GM21390 (cell line): ENCODE results near the gene PEAR1.

Experiments used
- ATAC-seq: cut with Tn5 transposase; IDR thresholded peaks from one replicate; pipeline ENCODE4 v1.9.1; 2021; ENCODE audit not compliant: unreplicated experiment

PEAR1 gene

DNA sequence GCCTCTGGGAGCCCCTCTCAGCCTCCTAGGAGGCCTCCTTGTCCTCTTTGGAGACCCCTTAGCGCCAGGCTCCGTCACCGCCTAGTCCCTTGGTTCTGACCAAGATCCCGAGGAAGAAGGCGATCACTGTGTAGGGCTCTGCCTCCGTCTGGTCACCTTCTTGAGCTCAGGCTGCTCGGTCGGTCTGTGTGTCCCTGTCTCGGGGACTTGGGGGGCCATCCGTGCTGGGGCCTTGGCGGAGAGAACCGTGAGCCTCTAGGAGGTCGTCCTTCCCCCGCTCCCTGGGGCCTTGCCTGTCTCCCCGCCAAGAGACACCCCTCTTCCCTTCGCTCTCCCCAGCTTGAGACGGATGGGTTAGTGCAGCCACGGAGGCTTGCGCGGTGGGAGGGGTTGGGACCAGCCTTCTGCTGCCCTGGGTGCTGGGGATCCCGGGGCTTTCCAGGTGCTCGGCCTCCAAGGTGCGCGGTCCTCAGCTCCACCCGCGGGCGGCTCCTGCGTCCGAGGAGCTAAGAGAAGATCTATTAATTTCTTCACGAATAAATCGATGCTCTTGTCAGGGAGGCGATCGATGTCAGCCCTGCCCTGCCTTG, 33.9 kb upstream of the PEAR1 start:
- no peak for ATAC-seq

DNA sequence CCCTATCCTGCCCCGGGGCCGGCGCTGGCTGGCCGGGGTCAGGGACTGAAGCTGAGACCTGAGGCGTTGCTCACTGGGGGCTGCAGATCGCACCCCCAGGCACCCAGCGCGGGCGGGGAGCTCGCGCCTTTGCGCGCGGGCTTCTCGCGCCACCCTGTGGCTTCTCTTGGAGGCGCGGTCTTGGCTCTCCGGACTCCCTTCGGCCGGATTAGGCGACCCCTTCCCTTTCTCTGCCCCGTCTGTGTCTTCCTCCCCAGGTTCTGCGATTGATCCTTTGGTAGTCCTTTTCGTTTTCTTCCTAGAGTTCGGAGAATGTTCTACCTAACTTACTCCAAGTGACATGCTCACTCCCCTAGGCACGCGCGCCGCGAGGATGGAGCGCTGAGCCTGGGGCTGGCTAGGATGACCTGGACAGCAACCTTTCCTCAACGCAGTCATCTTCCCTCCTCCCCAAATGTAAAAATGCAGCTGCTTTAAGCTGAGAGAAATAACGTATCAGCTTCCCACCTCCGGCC, 33.3 kb upstream of the PEAR1 start:
- ATAC-seq: no peak

DNA sequence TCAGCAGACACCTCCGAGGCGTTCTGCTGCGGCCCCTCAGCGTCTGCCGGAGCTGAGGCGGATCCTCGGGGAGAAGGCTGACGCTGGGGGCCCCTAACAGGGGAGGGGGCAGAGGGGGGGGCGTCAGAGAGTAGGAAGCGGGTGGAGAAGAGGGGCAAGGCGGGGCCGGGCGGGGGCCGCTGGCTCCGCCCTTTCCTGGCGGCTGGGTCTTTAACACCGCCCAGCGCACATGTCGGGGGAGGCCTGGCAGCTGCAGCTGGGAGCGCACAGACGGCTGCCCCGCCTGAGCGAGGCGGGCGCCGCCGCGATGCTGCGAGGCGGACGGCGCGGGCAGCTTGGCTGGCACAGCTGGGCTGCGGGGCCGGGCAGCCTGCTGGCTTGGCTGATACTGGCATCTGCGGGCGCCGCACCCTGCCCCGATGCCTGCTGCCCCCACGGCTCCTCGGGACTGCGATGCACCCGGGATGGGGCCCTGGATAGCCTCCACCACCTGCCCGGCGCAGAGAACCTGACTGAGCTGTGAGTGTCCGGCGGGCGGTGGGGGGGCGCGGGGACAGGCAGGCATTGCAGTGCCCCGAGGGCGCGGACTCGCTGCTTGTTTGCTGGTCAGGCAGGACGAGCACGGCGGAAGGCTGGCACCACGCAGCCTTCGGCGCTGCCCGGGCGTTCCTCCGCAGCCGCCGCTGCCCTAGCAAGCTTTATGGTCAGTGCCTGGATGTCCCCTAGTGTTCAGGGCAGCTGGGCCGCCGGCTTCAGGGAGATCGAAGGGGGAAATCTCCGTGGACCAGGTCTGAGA, 32.7 kb upstream of the PEAR1 start, which contains the start of gene NTRK1:
NTRK1 (plus strand) TSS at position 238 of the 796 bp plus-strand sequence; CDS start at position 308, 70 bp downstream.
- peak; percentile 53 for ATAC-seq

DNA sequence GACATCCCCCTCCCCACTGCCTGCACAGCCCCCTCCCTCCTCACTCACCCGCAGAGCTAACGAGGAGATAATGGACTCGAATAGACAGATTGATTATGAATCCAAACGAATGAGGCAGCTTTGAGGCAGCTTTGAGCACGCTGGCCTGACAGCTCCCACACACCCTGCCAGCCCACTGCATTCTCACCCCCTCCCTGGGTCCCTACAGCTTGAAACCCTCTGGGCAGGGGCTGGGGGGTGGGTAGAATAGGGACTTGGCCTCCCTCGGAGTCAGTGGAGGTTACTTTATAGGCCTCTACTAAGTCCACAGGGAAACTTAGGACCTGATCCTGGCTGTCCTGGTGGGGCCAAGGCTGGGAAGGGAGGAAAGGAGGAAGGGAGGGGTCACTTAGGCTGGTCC, 30.9 kb upstream of the PEAR1 start:
- ATAC-seq: no peak

DNA sequence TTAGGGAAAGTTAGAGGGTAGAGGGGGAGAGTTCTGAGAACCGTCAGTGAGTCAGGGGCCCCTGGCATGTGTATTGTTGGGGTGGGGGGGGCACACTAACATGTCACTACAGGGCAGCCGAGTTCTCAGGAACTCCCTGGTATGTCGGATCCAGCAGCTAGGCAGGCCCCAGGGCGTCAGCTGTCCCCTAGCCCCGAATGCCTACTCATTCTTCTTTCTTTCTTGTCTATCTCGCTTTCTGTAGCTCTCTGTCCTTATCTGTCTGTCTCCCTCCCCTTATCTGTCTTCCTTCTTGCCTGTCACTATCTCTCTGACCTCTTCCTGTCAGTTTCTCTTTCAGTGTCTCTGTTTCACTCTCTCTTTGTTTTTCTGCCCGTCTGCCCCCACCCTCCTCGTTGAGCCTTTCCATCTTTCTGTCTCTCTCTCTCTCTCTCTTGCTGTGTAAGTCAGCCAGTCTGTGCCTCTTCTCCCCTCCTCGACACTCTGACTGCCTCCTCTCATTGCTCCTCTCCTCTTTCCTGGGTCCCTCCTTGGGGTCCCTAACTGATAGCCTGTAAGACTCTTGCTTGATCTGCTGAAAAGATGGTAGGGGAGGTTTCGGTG, 30.4 kb upstream of the PEAR1 start:
- no peak for ATAC-seq

DNA sequence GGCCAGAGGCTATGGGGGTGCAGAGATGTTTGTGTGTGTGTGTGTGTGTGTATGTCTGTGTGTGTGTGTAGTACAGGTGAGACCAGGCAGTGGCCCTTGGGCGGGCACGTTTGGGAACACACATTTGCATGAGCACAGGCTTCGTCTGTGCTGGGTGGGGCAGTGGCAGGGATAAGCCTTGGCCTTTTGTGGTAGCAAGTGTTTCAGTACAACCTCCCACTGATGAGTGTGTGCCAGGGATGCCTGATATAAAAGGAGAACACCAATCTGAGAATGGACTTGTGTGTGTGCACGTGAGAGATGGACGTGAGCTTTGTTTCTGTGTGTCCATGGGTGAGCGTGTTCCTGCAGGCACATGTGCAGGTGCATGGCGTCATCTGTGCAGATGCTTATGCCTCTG, 29.9 kb upstream of the PEAR1 start:
- ATAC-seq: no peak

DNA sequence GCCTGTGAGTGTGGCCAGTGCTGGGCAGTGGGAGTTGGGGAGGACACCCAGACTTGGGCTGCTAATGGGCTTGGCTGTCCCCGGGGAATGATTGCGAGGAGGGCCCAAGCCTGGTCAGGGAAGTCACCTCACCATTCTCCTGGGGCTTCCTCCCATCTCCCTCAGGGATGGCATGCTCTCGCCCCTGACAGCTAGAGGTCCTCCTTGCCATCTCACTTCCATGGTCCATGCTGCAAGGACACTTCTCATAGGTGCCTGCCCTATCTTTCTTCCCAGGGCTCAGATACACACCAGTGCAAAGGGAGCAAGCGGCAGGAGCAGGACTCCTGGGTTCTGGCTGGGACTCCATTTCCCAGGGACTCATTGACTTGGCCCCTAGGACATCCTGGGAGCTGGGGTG, 28.7 kb upstream of the PEAR1 start:
- ATAC-seq: no peak

DNA sequence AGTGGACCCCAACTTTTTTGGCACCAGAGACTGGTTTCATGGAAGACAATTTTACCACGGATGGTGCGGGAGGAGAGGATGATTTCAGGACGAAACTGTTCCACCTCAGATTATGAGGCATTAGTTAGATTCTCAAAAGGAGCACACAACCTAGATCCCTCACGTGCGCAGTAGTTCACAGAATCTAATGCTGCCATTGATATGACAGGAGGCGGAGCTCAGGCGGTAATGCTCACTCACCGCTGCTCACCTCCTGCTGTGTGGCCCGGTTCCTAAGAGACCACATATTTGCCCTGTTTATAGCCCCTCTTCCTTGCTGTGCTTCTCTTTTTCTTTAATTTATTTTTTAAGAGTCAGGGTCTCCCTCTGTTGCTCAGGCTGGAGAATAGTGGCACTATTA, 28.3 kb upstream of the PEAR1 start:
- no peak for ATAC-seq

DNA sequence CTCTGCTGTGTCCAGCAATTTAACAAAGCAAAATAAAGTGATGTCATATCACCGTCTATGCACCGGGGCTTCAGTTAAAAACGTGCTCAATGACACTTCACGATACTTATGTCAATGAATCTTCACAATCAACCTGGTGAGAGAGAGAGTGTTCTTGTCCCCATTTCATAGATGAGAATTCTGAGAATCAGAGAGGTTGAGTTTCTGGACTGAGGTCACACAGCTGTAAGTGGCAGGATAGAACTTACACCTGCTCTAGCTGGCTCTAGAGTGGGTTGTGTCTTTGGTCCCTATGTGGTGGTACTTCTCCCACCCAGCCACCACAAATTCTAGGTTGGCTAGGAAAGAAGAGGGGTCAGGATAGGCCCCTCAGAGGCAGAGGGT, 27.7 kb upstream of the PEAR1 start:
- no peak for ATAC-seq

DNA sequence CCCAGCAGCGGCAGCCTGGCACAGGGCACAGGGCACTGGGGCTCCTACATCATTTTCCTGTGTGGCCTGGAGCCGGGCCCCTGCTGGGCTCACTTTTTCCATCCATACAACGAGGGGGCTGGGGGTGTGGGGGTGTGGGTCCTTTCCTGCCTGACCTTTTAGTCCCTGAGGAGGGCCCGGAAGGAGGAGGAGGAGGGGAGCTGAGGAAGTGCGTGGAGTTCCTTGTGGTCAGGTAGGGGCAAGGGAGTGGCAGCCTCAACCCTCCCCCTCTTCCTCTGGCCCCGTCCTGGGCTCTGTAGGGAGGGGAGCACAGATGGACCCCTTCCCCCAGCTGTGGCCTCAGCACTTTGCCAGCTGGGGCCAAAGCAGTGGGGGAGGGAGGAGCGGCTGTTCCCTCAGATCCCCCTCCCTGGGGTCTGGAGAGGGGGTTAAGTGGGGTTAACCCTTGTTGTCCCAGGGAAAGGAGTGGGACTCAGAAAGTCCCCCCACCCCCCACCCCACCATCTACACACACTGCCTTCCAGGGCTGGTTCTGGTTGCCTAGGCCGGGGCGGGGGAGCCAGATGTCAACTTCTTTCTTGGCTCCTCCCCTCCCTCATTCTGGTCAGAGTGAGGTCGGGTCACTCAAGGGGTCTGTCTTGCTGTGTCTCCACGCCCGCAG, 27.1 kb upstream of the PEAR1 start:
- ATAC-seq: no peak

DNA sequence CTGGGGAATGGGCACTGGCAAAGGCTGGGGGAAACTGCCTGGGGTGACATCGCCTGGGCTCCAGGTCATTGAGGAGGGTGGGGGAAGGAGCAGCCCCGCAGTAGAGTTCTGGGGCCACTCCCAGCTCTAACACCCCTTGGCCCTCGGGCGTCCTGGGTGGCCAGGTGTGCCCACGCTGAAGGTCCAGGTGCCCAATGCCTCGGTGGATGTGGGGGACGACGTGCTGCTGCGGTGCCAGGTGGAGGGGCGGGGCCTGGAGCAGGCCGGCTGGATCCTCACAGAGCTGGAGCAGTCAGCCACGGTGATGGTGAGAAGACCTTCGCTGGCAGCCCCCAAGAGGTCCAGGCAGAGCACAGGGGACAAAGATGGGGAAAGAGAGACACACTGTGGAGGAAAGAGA, 25.2 kb upstream of the PEAR1 start:
- no peak for ATAC-seq

DNA sequence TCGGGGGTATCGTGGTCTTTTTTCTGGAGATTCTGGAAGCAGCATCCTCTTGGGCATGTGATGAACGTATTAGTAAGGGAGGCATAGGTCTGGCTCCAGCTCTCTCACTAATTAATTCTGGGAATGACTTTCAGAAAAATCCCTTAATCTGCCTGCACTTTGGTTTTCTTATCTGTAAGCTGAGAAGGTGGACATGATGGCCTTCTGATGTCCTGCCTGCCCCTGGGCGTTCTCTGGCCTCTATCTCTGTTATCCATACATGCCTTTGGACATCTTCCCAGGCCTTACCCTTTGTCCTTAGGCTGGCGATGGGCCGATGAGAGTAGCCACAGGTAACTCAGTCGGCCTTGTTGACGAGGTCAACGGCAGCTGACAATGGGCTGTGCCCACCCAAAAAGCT, 24.1 kb upstream of the PEAR1 start:
- no peak for ATAC-seq

DNA sequence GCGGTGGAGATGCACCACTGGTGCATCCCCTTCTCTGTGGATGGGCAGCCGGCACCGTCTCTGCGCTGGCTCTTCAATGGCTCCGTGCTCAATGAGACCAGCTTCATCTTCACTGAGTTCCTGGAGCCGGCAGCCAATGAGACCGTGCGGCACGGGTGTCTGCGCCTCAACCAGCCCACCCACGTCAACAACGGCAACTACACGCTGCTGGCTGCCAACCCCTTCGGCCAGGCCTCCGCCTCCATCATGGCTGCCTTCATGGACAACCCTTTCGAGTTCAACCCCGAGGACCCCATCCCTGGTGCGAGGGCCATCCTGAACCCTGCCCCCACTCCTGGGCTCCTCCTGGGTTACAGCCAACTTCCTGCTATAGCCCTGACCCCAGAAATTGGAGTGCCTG, 19.9 kb upstream of the PEAR1 start:
- no peak for ATAC-seq

DNA sequence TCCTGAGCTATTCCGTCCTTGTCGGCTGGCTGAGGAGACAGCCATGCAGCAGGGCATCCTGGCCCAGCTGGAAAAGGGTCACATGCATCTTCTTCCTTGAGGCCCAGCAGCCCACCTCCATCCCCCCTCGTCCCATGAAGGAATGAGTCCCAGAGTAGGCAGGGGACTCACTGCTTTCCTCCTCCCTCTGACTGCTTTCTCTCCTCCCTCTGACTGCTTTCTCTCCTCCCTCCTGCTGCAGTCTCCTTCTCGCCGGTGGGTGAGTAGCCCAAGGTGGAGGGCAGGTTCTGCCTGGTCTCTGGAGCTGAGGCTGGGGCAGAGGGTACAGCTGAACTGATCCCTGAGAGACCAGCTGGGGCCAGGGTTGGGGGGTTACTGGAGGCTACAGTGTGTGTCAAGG, 19.4 kb upstream of the PEAR1 start:
- ATAC-seq: no peak

DNA sequence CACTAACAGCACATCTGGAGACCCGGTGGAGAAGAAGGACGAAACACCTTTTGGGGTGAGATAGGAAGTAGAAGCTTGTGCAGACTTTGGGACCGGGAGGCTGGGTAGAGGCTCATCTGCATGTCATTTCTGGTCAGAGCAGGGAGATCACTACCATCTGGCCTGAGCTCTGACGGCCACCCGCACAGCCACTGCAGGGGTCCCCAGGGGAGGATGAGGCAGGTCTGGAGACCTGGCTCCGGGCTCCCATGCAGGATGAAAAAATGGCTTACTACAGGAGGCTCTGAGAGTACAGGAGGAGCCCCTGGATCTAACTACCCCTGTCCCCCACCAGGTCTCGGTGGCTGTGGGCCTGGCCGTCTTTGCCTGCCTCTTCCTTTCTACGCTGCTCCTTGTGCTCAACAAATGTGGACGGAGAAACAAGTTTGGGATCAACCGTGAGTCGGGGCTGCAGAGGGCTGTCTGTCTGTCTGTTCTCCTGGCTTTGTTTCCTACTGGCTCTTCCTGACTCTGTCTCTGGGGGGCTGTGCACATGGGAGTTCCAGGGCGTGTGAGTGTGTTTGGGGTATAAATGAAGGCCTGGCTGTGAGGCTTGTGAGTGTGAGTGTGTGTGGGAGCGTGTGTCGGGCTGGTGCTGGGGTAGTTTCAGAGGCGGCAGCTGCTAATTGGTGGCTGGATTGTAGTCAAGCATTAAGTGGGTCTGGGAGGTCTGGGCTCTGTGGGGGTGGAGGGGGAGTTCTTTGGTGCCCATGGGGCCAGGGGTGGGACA, 18.8 kb upstream of the PEAR1 start:
- no peak for ATAC-seq

DNA sequence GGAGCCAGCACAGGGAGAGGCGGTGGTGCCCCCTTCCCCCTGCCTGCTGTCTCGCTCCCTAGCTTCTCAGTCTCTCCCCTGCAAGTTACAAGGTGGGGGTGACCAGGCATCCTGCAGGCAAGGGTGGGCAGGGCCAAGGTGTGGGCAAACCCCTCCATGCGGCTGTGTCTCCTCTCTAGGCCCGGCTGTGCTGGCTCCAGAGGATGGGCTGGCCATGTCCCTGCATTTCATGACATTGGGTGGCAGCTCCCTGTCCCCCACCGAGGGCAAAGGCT, 18.2 kb upstream of the PEAR1 start:
- ATAC-seq: no peak

DNA sequence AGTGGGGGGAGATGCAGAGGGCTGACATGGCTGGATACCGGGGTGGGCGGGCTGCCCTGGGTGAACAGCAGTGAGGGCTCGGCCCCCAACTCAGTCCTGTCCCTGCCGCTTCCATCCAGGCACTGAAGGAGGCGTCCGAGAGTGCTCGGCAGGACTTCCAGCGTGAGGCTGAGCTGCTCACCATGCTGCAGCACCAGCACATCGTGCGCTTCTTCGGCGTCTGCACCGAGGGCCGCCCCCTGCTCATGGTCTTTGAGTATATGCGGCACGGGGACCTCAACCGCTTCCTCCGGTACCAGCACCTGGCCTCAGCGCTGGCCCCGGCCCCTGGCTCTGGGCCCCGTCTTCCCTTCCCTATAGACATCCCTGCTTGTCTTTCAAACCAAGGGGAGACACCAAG, 17.2 kb upstream of the PEAR1 start:
- ATAC-seq: no peak

DNA sequence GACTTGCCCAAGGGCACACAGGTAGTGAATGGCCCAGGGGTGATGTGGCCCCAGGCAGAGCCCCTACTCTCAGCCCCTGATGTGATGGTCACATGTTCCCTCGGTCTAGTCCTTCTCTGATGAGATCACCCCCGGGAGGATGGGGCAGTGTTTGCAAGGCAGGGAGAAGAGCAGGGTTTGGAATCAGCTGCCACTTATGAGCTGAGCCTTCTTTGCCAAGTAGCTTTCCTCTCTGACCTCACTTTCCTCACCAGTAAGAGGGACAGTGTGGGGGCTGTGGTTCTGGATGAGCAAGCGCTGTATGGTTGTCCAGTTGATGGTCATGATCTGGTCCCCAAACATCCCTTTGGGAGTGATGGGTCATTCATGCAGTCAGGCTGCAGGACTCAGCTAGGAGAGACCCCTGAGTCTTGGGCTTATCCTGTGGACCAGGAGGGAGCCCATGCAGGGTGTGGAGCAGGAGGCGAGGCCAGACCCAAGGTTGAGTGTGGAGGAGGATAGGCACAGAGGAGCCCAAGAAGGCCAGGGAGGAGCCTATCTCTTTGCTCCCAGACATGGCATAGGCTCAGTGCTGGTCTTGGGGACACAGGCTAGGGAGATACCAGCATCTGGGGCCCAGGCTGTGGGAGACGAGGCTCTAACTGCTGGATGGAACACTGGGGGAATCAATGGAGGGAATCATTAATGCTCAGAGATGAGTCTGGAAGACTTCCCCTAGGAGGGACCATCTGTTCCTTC, 15.9 kb upstream of the PEAR1 start:
- ATAC-seq: no peak

DNA sequence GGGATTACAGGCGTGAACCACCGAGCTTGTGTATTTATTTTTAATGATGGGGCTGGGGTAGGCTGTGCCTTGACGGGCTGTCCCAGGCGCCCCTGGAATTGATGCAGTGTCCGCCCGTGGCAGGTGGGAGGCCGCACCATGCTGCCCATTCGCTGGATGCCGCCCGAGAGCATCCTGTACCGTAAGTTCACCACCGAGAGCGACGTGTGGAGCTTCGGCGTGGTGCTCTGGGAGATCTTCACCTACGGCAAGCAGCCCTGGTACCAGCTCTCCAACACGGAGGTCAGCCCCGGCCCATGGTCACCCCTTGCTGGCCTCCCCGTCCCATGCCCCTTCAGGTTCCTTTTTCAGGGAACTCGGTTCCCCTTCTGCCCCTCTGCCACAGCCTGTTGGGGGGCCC, 13.6 kb upstream of the PEAR1 start:
- no peak for ATAC-seq

DNA sequence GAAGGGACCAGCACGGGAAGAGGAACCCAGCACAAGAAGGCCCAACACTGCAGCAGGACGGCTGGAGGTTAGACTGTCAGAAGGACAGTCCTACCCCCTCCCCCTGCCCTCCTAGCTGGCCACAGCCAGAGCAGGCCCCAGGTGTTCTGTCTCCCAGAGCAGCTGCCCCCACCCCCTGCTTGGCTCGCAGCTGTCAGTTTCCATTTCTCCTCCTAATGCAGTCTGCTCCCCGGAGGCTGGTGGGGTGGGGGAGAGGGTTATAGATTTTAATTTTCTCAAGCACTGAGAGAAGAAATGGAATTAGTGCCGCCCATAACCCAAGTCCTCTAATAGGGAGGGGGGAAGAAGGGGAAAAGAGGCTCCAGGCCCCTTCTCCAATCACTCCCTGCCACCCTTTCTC, 13.0 kb upstream of the PEAR1 start:
- ATAC-seq: no peak

DNA sequence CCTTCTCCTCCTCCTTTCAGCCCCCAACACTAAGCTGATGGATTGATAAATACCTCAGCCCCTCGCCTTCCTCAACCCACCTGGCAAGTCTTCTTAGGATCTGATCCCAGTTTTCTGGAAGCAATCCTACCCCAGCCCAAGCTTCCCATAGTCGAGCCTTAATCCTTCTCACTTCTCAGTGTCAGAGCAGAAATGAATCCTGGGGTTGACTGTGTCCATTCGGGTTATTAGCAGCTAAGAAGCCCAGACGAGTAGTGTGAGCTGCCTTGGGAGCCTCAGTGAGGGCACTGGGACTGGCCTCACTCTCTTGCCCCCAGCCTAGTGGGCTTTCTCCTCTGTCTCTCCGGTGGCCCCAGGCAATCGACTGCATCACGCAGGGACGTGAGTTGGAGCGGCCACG, 12.4 kb upstream of the PEAR1 start:
- no peak for ATAC-seq
